Endodermal cell (in vitro differentiated cells): ENCODE data around the gene ABCB11. TPM values are rescaled to one million over a fixed set of nuclear protein-coding genes. Genes with fewer than 3 reads are reported as not detected.

ENCODE experiments used
- DNase-seq: peaks from one replicate; pipeline ENCODE4 v3.0.0-alpha.2; 2017
- H3K27ac ChIP-seq: 2 replicates; pipeline ENCODE4 v1.5.1; 2013; ENCODE audit warnings: mild to moderate bottlenecking, low read depth, low read length, moderate library complexity
- H3K27me3 ChIP-seq: 2 replicates; pipeline ENCODE4 v1.6.1; 2013; ENCODE audit warnings: mild to moderate bottlenecking, low read length, moderate library complexity; ENCODE audit not compliant: insufficient read depth, control insufficient read depth, poor library complexity, severe bottlenecking
- H3K36me3 ChIP-seq: 2 replicates; pipeline ENCODE4 v1.7.0; 2013; ENCODE audit warnings: mild to moderate bottlenecking, low read length, moderate library complexity; ENCODE audit not compliant: control insufficient read depth, insufficient read depth
- H3K4me1 ChIP-seq: one replicate; pipeline ENCODE4 v1.7.0; 2013; ENCODE audit warnings: low read length; ENCODE audit not compliant: control insufficient read depth, insufficient read depth
- H3K4me3 ChIP-seq: 2 replicates; pipeline ENCODE4 v1.5.1; 2013; ENCODE audit warnings: mild to moderate bottlenecking, low read length, moderate library complexity
- H3K9ac ChIP-seq: 2 replicates; pipeline ENCODE4 v1.6.1; 2013; ENCODE audit warnings: mild to moderate bottlenecking, low read length, moderate library complexity; ENCODE audit not compliant: poor library complexity, severe bottlenecking; ENCODE audit errors: extremely low read depth
- H3K9me3 ChIP-seq: 2 replicates; pipeline ENCODE4 v1.6.1; 2013; ENCODE audit warnings: mild to moderate bottlenecking, low read length, moderate library complexity; ENCODE audit not compliant: control insufficient read depth
- H3K27ac Mint-ChIP-seq: 2 replicates; pipeline ENCODE4 v1.8.0; 2020; ENCODE audit warnings: mixed read lengths
- H3K27me3 Mint-ChIP-seq: 2 replicates; pipeline ENCODE4 v1.8.0; 2021; ENCODE audit warnings: mild to moderate bottlenecking, mixed read lengths; ENCODE audit not compliant: insufficient read depth
- H3K36me3 Mint-ChIP-seq: 2 replicates; pipeline ENCODE4 v1.8.0; 2020; ENCODE audit warnings: low read depth, mixed read lengths
- H3K4me1 Mint-ChIP-seq: 2 replicates; pipeline ENCODE4 v1.8.0; 2020; ENCODE audit warnings: mixed read lengths
- H3K4me3 Mint-ChIP-seq: 2 replicates; pipeline ENCODE4 v1.8.0; 2020; ENCODE audit warnings: mild to moderate bottlenecking, moderate library complexity, mixed read lengths
- H3K9me3 Mint-ChIP-seq: 2 replicates; pipeline ENCODE4 v1.8.0; 2020; ENCODE audit warnings: mild to moderate bottlenecking, mixed read lengths
- CTCF ChIP-seq: fragments of 200-600 bp; sonication (generic); conservative IDR thresholded peaks from 2 replicates; pipeline ENCODE4 v1.5.0; 2021; ENCODE audit warnings: antibody characterized with exemption, mild to moderate bottlenecking
- WGBS, 2 experiments: methylation state at CpG; one replicate each; pipeline versions ENCODE4 v1.1.5 to v1.1.7; 2013; ENCODE audit warnings: missing lambda C conversion rate in 2 of 2, mixed read lengths in 1 of 2; ENCODE audit not compliant: insufficient coverage in 1 of 2, insufficient read length in 1 of 2; 5-methylcytosine and 5-hydroxymethylcytosine counted together
- total RNA-seq, 2 donors: library from RNA; stranded (reverse); fragmentation: NEBNext Ultra II Directional in 1 of 2; extraction: Animal tissue kit (Norgen Biotek cat#: 25700) in 1 of 2; gene quantifications; 2 replicates in 1 of 2; 3 replicates in 1 of 2; pipeline ENCODE4 v1.2.1, GENCODE V29; 2021

Gene ABCB11
- total RNA-seq, 2 donors from 2014 or later: 0.04 TPM

- H3K4me3 Mint-ChIP-seq: no peak overlapping the region
- no peaks in the 10 kb centered on the region for H3K9me3 Mint-ChIP-seq
- no peak for DNase-seq
- H3K36me3 Mint-ChIP-seq: no peaks in the 10 kb centered on the region
- Histone ChIP-seq H3K27me3 (no peaks in the 10 kb centered on the region), H3K4me1 (peaks cover 7% of the 10 kb centered on the region), H3K9me3 (no peaks in the 10 kb centered on the region), H3K36me3 (no peaks in the 10 kb centered on the region), H3K27ac (no peak overlapping the region), H3K9ac (no peak overlapping the region), H3K4me3 (no peak overlapping the region)
- H3K4me1 Mint-ChIP-seq: peaks cover 26% of the 10 kb centered on the region
- WGBS, 2 experiments: 100% methylated on average over 1 of the region's 1 CpG; no CpG with 5 or more reads in 1 of the 2 experiments
- H3K27ac Mint-ChIP-seq: no peak overlapping the region
- no peak for TF ChIP-seq CTCF
- H3K27me3 Mint-ChIP-seq: peaks cover 4% of the 10 kb centered on the region
Observed at GRCh38 chr2:168997794-168998193, 33.3 kb downstream of the ABCB11 start.

- no peak overlapping the region for H3K4me3 ChIP-seq
- H3K36me3 ChIP-seq: no peaks in the 10 kb centered on the region
- Mint-ChIP-seq H3K4me1 (peaks cover 28% of the 10 kb centered on the region), H3K27ac (no peak overlapping the region), H3K27me3 (peaks cover 6% of the 10 kb centered on the region), H3K9me3 (no peaks in the 10 kb centered on the region), H3K36me3 (no peaks in the 10 kb centered on the region), H3K4me3 (no peak overlapping the region)
- no peak overlapping the region for H3K9ac ChIP-seq
- no peak overlapping the region for H3K27ac ChIP-seq
- H3K4me1 ChIP-seq: peaks cover 7% of the 10 kb centered on the region
- no peak for TF ChIP-seq CTCF
- DNase-seq: no peak
- 60 to 76% methylated on average over 1 of the region's 1 CpG for WGBS, 2 experiments
- H3K9me3 ChIP-seq: no peaks in the 10 kb centered on the region
- no peaks in the 10 kb centered on the region for H3K27me3 ChIP-seq
Observed at GRCh38 chr2:168997118-168997521, 34.0 kb downstream of the ABCB11 start.

- Mint-ChIP-seq H3K4me3 (no peak overlapping the region), H3K9me3 (no peaks in the 10 kb centered on the region), H3K27me3 (peaks cover 11% of the 10 kb centered on the region), H3K36me3 (no peaks in the 10 kb centered on the region), H3K27ac (no peak overlapping the region), H3K4me1 (peaks cover 27% of the 10 kb centered on the region)
- no peak overlapping the region for H3K9ac ChIP-seq
- H3K4me3 ChIP-seq: no peak overlapping the region
- H3K4me1 ChIP-seq: peaks cover 7% of the 10 kb centered on the region
- no peak for TF ChIP-seq CTCF
- WGBS, 2 experiments: 100% methylated on average over 1 of the region's 1 CpG
- no peaks in the 10 kb centered on the region for H3K9me3 ChIP-seq
- H3K36me3 ChIP-seq: no peaks in the 10 kb centered on the region
- DNase-seq: no peak
- H3K27ac ChIP-seq: no peak overlapping the region
- no peaks in the 10 kb centered on the region for H3K27me3 ChIP-seq
Observed at GRCh38 chr2:168995744-168996143, 35.4 kb downstream of the ABCB11 start.
